DMS114 treated with DMSO at 0.1 percent for 48 hours (cell line): ENCODE data around the gene KANSL1.

ENCODE experiments used
- DNase-seq: peaks from one replicate; lab custom pipeline; 2025; ENCODE audit not compliant: unreplicated experiment; lab: John Stamatoyannopoulos, UW

Gene KANSL1

DNA sequence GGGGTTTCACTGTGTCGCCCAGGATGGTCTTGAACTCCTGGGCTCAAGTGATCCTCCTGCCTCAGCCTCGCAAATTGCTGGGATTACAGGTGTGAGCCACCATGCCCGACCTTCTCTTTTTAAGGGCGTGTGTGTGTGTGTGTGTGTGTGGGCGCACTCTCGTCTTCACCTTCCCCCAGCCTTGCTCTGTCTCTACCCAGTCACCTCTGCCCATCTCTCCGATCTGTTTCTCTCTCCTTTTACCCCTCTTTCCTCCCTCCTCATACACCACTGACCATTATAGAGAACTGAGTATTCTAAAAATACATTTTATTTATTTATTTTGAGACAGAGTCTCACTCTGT is 190.3 kb downstream of the KANSL1 start:
- DNase-seq = no peak

DNA sequence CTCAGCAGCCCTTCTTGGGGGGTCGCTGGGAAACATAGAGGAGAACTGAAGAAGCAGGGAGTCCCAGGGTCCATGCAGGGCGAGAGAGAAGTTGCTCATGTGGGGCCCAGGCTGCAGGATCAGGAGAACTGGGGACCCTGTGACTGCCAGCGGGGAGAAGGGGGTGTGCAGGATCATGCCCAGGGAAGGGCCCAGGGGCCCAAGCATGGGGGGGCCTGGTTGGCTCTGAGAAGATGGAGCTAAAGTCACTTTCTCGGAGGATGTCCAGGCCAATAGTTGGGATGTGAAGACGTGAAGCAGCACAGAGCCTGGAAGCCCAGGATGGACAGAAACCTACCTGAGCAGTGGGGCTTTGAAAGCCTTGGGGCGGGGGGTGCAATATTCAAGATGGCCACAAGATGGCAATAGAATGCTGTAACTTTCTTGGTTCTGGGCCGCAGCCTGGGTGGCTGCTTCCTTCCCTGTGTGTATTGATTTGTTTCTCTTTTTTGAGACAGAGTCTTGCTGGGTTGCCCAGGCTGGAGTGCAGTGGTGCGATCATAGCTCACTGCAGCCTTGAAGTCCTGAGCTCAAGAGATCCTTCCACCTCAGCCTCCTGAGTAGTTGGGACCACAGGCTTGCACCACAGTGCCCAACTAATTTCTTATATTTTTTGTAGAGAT is 190.8 kb downstream of the KANSL1 start:
- peak; percentile 46 for DNase-seq

DNA sequence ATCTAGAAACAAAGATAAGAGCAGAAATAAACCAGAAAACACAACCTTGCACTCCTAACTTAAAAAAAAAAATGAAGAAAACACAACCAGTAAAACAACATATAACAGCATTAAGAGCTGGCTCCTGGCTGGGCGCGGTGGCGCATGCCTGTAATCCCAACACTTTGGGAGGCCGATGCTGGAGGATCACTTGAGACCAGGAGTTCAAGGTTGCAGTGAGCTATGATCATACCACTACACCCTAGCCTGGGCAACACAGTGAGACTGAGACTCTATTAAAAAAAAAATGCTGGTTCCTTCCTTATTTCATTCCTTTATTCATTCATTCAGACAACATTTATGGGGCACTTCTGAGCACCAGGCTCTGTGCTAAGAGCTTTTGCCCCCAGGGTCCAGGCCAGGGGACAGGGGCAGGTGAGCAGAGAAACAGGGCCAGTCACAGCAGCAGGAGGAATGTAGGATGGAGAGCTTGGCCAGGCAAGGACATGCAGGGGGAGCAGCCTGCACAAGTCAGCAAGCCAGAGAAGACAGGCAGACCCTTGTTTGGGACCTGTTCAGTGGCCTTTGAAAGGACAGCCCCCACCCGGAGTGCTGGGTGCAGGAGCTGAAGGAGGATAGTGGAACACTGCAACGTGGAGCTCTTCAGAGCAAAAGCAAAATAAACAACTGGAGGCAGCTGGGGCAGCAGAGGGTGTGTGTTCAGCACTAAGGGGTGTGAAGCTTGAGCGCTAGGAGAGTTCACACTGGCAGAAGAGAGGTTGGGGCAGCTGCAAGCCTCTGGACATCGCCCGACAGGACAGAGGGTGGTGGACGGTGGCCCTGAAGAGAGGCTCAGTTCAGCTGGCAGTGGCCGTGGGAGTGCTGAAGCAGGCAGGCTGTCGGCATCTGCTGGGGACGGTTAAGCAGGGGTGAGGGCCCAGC is 191.6 kb downstream of the KANSL1 start:
- DNase-seq = no peak

DNA sequence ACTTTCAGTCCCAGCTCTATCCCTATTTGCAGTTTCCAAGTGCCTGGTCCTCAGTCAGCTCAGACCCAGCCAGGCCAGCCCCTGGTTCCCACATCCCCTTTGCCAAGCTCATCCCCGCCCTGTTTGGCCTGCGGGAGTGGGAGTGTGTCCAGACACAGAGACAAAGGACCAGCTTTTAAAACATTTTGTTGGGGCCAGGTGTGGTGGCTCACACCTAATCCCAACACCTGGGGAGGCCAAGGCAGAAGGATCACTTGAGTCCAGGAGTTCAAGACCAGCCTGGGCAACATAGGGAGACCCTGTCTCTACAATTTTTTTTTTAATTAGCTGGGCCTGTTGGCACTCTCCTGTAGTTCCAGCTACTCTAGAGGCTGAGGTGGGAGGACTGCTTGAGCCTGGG is 192.5 kb downstream of the KANSL1 start:
- no peak for DNase-seq

DNA sequence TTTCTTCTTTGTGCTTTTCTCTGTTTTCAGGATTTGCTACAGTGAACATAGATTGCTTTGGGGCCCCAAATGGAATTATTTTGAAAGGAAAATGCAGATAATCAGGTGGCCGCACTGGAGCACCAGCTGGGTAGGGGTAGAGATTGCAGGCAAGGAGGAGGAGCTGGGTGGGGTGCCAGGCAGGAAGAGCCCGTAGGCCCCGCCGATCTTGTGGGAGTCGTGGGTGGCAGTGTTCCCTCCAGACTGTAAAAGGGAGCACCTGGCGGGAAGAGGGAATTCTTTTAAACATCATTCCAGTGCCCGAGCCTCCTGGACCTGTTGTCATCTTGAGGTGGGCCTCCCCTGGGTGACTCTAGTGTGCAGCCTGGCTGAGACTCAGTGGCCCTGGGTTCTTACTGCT is 192.9 kb downstream of the KANSL1 start:
- no peak for DNase-seq

DNA sequence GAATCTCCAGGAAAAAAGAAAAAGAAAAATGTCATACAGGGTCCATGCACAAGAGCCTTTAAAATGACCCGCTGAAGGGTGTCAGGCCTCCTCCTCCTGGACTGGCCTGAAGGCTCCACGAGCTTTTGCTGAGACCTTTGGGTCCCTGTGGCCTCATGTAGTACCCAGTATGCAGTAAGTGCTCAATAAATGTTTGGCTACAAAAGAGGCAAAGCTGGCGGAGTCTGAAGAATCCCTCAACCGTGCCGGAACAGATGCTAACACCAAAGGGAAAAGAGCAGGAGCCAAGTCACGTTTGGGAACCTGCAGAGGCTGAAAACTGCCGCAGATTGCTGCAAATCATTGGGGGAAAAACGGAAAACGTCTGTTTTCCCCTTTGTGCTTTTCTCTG is 193.3 kb downstream of the KANSL1 start:
- DNase-seq = no peak

DNA sequence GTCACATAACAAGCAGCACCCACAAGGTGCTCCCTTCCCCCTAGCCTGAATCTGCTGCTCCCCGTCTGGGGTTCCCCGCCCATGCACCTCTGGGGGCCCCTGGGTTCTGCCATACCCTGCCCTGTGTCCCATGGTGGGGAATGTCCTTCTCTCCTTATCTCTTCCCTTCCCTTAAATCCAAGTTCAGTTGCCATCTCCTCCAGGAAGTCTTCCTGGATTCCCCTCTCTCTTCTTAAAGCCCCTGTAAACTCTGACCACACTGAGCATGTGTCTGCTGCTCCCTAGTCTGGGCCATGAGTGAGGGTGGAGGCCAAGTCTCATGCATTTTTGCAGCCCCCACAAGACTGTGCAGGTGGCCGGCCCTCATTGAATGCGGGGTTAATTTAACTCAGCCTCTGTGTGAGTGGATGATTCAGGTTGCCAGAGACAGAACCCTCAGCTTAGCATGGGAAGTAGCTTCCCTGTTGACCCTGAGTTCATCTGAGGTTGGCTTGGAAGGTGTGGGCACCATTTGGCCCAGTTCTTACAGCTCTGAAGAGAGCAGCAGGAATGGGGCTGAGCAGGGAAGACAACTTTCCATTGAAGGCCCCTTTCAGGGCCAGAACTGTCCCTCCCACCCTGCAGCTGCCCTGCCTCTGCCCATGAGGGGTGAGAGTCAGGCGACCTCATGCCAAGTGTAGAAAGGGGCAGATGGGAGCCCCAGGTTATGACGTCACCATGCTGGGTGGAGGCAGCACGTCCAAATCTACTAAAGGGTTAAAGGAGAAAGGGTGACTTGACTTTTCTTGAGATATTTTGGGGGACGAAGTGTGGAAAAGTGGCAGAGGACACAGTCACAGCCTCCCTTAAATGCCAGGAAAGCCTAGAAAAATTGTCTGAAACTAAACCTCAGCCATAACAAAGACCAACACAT is 194.0 kb downstream of the KANSL1 start, which contains the start of gene STH:
STH (plus strand) TSS at position 264 of the 913 bp plus-strand sequence; CDS start at position 294, 30 bp downstream.
- no peak for DNase-seq

DNA sequence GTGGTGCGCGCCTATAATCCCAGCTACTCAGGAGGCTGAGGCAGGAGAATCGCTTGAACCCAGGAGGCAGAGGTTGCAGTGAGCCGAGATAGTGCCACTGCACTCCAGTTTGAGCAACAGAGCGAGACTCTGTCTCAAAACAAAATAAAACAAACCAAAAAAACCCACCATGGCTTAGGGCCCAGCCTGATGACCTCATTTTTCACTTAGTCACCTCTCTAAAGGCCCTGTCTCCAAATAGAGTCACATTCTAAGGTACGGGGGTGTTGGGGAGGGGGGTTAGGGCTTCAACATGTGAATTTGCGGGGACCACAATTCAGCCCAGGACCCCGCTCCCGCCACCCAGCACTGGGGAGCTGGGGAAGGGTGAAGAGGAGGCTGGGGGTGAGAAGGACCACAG is 195.6 kb downstream of the KANSL1 start:
- DNase-seq = no peak

DNA sequence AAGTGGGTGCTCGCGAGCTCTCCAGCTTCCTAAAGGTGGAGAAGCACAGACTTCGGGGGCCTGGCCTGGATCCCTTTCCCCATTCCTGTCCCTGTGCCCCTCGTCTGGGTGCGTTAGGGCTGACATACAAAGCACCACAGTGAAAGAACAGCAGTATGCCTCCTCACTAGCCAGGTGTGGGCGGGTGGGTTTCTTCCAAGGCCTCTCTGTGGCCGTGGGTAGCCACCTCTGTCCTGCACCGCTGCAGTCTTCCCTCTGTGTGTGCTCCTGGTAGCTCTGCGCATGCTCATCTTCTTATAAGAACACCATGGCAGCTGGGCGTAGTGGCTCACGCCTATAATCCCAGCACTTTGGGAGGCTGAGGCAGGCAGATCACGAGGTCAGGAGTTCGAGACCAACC is 196.1 kb downstream of the KANSL1 start:
- no peak for DNase-seq

DNA sequence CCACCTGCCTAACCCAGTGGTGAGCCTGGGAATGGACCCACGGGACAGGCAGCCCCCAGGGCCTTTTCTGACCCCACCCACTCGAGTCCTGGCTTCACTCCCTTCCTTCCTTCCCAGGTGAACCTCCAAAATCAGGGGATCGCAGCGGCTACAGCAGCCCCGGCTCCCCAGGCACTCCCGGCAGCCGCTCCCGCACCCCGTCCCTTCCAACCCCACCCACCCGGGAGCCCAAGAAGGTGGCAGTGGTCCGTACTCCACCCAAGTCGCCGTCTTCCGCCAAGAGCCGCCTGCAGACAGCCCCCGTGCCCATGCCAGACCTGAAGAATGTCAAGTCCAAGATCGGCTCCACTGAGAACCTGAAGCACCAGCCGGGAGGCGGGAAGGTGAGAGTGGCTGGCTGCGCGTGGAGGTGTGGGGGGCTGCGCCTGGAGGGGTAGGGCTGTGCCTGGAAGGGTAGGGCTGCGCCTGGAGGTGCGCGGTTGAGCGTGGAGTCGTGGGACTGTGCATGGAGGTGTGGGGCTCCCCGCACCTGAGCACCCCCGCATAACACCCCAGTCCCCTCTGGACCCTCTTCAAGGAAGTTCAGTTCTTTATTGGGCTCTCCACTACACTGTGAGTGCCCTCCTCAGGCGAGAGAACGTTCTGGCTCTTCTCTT is 196.8 kb downstream of the KANSL1 start:
- no peak for DNase-seq

DNA sequence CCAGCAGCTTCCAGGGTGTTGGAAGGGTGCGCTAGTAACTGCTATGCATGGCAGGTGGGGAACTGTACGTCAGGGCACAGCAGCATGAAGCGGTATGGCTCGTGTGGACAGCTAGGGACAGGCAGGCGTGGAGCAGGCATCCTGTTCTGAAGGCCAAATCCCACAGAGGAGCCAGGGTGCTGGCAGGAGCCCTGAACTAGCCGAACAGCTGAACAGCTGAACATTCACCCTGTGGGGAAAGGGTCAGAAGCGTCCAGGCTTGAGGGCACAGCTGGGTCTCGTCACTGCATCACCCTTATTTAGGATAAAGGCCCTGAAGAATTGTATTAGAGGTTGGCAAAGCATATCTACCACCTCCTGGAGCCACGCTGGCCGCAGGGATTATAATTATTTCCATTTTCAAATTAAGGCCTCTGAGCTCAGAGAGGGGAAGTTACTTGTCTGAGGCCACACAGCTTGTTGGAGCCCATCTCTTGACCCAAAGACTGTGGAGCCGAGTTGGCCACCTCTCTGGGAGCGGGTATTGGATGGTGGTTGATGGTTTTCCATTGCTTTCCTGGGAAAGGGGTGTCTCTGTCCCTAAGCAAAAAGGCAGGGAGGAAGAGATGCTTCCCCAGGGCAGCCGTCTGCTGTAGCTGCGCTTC is 197.5 kb downstream of the KANSL1 start:
- no peak for DNase-seq

DNA sequence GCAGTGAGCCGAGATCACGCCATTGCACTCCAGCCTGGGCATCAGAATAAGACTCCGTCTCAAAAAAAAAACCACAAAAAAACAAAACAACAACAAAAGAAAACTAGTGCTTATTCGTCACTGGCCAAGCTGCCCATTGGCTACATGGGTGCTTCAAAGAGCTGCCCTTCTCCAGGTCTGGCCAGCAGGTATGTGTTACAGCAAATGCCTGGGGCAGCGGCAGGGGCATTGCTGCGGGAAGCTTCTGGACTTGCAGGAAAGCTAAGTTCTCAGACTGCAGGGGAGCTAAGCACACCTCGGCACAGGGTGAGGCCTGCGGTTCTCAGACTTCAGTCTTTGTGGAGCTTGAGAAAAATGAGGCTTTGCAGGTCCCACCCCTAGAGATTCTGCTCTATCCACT is 198.2 kb downstream of the KANSL1 start:
- no peak for DNase-seq

DNA sequence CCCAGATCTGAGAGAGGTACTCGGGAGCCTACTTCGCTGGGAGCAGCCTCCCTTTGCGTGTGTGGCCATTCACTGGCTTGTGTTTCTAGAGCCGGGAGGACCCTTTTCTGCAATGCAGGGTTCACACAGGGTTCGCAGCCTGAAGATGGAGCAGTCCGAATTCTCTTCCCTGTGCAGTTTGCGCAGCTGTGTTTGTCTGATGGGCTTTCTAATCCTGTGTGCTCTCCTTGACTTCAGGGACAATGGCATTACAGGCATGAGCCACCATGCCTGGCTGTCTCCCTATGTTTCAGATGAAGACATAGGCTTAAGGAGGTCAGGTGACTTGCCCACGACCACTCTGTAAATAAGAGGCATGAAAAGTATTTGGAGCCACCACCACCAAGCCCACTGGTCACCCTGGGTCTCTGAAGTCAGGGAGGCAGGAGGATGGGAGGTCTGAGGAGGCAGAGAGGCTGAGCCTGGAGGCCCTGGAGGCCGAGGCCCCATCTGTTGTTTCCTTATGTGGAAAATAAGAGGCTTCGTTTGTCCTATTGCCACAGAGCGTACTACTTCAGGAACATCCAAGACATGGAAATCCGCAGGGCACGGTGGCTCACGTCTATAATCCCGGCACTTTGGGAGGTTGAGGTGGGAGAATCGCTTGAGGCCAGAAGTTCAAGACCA is 199.1 kb downstream of the KANSL1 start:
- no peak for DNase-seq

DNA sequence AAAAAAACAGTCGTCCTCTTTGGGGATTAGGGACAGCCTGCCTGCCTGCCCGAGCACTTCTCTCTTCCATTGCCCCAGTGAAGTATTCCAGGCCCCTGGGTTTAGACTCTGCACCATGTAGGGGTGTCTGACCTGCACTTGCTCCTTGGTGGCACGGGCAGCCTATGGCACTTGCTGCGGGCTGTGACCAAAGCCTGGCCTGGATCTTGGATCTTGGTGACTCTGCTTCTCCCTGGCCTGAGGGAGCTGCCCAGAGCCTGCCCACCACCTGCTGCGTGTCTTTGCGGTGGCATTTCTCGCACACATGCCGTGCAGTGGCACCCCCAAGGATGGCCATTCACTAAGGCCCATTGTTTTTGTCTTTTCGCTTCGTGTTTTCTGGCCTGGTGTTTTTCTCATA is 200.3 kb downstream of the KANSL1 start:
- DNase-seq = no peak

DNA sequence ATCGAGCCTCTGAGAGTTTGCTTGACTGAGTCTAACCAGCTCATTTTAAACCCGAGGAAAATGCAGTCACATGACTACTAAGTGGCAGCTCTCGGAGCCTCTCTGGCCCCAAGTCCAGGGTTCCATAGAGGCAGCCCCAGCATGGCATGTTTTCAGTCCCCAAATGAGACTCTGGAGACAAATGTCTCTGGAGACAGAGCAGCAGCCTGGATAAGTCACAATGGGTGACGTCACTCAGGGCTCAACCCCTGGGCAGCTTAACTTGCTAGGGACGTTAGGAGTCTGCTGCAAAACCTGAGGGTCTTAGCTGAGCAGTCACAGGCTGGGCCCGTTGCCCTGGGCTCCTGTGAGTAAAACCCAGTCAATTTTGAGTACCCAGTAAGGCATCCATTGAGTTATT is 201.1 kb downstream of the KANSL1 start:
- no peak for DNase-seq

DNA sequence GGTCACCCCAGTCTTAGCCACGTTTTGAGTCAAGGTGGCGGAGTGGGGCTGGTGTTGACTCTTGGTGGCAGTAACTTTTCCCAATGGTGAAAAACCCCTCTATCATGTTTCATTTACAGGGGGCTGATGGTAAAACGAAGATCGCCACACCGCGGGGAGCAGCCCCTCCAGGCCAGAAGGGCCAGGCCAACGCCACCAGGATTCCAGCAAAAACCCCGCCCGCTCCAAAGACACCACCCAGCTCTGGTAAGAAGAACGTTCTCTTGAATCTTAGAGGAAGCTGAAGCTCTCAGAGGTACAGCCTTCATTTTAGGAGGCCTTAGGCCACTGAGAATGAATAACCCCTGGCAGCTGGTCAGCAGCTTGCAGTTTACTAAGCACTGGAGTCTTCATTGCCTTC is 201.9 kb downstream of the KANSL1 start:
- no peak for DNase-seq

DNA sequence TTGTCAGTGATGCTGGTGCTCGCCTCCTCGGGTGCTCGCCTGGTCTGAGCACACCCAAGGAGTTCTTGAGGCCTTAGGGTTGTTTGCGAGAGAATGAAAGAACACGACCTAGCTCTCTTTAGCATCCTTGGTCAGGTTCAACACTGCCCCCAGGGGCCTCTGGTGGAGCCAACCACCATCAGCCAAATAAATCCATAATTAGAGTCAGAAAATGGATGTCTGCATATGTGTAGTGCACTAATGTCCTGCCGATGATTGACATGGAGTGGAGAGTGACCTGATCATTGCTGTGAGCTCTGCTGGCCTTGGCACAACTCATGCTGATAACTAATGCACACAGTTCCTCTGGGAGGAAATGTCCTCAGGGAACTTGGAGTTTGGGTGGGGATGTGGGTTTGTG is 202.3 kb downstream of the KANSL1 start:
- DNase-seq = no peak

DNA sequence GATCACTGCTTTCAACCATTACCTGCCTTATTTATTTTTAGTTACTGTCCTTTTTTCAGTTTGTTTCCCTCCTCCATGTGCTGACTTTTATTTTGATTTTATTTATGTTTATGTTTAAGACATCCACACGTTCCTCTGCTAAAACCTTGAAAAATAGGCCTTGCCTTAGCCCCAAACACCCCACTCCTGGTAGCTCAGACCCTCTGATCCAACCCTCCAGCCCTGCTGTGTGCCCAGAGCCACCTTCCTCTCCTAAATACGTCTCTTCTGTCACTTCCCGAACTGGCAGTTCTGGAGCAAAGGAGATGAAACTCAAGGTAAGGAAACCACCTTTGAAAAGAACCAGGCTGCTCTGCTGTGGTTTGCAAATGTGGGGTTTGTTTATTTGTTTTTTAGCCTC is 203.5 kb downstream of the KANSL1 start:
- DNase-seq = no peak

DNA sequence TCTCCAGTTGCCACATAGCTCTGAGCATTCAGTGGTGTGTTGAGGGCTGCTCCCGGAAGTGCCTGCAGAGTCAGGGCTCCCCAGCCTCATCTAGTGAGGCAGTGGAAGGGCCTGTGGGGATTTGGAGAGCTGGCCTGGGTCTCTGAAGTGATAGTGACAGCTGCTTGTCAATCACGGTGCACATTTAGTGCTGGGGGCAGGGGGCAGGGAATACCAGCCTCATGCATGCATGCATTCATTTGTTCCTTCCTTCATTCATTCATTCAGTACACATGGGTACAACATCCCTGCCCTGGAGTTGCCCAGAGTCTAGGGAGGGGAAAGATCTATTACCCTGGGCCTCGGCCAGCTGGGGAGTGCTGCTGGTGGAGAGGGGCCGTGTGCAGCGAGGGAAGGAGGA is 205.5 kb downstream of the KANSL1 start:
- DNase-seq = no peak

DNA sequence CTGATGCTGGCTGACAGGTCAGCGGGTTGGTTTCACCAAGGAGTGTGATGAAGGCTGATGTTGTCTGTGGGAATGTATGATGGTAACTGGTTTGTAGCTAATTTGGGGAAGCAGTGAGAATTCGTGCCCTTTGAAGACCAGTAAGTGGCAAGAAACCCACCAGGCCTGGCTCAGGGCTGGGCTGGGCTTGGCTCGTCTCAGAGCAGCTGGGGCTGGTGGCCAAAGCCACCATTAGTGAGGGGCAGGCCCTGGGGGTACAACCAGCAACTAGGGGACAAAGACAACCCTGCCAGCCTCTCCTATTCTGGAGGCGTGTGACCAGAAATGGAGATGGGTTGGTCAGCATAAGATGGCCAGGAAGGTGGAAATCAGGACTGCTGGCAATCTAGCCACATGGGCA is 207.2 kb downstream of the KANSL1 start:
- no peak for DNase-seq
